ENCODE results near the gene CA7.

The CA7 gene

DNA sequence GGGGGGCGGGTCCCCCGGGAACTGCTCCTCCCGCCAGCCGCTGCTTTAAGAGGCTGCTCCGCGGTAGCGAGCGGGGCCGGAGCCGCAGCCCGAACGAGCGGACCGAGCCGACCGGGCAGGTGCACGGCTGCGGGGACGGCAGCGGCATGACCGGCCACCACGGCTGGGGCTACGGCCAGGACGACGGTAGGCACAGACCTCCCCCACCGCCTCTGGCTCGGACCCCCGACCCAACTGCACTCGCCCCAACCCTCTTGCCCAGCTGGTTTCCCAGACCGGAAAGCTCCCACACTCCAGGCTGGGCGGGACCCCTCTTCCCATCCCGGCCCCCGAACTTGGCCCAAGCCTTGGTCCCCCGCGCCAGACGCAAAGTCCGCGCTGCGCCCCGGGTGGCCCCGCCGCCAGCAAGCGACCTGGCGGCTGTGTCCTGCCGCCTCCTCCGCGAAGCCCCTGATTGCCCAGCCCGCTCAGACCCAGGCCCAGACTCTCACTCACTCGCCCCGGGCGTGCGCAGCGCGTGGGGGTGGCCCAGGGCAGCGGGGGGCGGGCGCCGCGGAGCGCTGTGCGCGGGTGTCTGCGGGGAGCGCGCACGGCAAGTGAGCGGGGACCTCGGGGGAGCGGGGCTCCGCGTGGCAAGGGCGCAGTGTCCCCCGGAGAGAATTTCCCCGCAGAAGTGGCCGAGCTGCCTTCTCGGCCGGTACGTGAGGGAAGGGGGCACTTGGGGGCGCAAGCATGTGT, at the start of gene CA7:
TSS of gene CA7 (plus strand) at position 73 of the 738 bp plus-strand sequence. CDS start at position 147, 74 bp downstream.
- FAIRE-seq, result no peak

DNA sequence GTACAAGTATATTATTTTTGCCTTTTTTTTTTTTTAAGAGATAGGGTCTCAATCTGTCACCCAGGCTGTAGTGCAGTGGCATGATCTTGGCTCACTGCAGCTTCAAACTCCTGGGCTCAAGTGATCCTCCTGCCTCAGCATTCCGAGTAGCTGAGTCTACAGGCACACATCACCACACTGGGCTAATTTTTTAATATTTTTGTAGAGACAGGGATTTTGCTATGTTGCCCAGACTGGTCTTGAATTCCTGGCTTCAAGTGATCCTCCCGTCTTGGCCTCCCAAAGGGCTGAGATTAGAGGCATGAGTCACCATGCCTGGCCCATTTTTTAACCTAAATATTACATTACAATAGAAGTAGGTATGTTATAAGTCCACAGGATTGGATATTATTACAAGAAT, 46.1 kb upstream of the CA7 start:
- no peak for FAIRE-seq

DNA sequence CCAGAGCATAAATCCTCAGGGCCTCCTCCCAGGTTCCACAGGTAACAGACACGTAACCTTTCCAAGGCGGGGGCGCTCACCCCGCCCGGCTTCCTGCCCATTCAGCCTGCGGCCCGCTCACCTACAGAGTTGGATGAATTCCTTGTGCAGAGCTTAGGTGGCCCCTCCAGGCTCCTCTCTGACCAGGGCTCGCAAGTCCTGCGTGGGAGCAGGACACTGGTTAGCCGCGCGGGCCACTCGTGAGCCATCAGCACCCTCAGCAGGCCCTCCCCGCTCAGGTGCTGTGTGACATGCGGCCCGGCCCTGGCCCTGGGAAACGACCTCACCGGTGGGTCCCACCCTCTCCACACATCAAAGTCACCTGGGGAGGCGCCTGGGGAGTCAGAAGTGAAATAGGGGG, 43.4 kb upstream of the CA7 start:
- FAIRE-seq, result no peak

DNA sequence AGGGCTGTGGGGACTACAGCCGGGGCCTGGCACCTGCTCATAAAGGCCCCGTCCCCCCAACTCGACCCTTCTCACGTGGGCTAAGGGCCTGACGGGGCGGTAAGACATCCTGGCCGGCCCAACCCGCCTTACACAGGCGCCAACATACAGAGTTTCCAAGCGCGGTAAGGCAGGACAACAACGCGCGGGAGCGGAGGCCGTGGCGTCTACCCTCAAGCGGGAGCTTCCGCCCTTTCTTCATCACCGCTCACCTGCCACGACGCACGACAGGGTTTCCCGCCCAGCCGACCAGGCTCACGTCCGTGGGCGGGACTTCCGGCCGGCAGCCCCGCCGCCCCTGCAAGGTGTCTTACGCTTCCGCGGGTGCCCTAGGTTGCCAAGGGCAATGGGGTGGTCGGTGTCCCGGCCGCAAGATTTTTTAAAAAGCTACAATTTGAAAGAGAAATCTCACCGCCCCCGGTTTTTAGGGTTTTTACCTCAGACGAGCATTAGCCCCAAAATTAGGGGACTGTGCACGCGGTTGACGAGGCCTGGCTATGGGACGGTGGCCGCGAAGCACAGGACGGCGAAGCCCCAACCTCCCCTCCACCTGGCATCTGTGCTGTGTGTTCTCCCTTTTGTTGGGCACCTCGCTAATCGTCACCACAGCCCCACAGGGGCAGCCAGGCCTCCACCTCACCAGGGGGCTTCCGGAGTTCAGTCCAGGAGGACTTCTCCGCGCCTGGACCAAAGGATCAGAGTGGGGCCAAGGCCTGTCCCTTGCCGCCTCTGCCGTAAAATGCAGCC, 42.7 kb upstream of the CA7 start, which contains the start of gene TERB1:
TSS of gene TERB1 (minus strand) at position 265 of the 786 bp plus-strand sequence. CDS start 4,786 bp downstream, outside the sequence.
- no peak for FAIRE-seq

DNA sequence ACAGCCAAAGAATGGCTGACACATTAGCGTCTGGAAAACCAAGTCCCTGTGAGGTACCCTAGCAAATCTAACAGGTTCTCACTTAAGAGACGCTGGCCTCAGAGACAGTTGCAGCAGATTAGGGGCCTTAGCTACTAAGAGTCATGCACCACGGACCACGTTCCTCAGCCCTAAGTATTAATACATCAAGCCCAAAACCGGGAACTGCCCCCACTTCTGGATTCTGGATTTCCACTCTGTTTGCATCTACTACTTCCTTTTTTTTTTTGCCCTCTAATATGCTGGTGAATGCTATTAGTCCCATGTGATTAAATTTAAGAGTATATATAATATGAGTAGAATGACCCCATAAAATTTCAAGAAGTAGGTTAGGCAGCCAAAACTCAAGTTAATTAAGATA, 42.1 kb upstream of the CA7 start:
- no peak for FAIRE-seq

DNA sequence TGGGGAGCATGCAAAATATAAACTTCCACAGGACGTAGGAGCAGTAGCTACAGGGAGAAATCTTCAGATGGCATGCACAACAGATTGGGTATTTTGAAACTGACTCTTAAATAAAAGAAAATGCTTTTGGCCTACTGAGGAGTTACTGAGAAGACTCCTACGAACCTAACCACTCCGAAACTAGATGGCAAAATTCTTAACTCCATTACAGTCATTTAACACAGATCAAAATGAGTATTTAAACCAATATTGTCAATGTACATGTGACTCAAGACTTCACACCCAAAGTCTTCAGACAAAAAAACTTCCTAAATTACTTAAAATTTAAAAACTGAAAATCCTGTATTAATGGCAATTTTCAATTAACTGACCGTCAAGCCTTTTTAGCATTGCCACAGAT, 34.4 kb upstream of the CA7 start:
- no peak for FAIRE-seq

DNA sequence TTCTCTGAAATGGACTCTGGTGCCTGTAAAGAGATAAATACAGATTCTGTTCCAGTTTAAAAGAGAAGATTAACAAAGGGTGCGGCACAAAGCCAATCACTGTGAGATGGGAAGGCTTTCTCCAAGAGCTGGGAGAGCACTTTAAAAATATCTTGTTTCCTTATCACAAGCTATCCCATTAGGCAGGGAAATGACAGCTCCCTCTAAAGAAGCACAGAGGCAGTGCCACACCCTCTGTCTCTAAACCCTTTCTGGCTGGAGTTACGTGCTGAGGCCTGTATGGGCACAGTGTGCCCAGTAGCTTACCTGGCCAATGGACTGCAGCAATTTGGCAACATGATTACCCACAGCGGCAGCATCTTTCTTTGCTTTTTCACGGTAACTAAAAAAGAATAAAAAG, 33.8 kb upstream of the CA7 start:
- FAIRE-seq, result no peak

DNA sequence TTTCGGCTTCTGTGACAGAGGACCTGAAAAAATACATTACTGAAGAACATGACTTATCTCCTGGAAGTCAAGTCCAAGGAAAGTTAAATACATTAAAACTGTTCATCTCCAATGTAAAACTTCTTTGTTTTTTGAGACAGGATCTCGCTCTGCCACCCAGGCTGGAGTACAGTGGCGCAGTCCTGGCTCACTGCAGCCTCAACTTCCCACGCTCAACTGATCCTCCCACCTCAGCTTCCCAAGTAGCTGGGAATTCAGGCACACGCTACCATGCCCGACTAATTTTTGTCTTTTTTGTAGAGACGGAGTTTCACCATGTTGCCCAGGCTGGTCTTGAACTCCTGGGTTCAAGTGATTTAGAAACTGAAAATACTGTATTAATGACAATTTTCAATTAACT, 33.2 kb upstream of the CA7 start:
- FAIRE-seq, result no peak

DNA sequence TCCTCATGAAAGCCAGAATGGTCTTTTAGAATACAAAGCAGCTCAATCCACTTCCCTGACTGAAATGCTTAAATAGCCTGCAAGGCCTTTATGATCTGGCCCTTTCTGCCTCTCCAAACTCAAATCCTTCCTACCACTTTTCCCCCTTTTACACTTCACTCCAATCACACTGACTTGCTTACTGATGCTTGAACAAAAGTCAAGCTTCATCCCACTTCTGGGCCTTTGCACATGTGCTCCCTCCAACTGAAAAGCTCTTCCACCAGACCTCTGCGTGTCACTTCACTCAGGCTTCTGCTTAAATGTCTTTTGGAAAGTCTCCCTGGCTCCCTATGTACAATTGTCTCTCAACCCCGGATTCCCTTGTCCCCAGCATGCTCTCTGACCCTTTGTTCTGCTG, 29.5 kb upstream of the CA7 start:
- no peak for FAIRE-seq

DNA sequence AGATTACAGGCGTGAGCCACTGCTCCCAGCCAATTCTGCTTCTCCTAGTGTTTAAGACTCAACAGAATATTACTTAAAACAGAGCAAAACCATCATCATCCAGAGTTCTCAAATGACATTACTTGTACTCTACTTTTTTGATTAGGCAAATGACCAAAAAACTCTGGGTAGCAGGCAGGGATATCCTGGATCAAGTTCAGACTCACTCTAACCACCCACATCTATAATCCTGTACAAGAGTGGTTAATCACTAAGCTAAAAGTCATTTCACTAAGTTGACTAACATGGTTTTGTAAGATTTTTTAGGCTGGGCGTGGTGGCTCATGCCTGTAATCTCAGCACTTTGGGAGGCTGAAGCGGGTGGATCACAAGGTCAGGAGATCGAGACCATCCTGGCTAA, 20.2 kb upstream of the CA7 start:
- FAIRE-seq, result no peak

DNA sequence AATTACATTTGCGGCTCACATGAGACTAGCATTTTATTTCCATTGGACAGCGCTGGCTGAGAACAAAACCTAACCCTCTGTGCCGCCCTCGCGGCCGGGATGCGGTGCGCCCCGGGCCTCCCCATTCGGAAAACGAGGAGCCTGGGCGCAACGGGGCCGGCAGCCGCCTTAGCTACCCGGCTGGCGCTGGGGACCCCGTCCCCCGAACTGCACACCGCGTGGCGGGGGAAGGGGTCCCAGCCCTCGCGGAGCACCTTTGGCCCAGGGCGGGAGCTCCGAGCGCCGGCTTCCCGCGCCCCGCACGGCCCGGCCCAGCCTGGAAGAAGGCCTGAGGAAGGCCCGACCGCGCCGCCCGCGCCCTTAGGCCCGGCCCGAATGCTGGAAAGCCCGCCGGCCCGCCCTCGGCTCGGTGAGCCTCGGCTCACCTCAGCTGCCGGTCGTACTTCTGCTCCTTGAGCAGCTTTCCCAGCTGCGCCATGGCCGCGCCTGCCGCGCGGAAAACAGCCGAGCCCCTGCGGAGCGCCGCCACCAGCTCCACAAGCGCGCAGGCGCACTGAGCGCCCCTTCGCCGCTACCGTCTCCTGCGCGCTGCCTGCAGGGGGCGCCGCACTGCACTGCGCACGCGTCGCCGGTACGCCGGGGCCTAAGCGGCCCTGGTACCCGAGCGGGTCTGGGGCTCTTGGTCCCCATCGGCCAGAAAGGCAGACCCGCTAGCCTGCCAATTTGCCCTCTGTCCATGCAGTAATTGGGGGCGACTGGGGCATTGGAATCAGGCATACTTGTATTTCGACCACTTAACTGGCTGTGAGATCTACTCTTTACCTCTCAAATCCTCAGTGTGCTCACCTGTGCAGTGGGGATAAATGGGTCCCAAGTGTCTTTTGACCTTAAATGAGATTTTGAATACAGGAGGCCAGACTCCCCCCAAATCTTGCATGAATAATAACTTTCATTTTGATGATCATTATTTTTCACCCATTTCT, 13.5 kb upstream of the CA7 start, which contains the start of gene NAE1:
TSS of gene NAE1 (minus strand) at position 555 of the 983 bp plus-strand sequence. CDS start at position 478, 77 bp downstream.
- FAIRE-seq, result no peak

DNA sequence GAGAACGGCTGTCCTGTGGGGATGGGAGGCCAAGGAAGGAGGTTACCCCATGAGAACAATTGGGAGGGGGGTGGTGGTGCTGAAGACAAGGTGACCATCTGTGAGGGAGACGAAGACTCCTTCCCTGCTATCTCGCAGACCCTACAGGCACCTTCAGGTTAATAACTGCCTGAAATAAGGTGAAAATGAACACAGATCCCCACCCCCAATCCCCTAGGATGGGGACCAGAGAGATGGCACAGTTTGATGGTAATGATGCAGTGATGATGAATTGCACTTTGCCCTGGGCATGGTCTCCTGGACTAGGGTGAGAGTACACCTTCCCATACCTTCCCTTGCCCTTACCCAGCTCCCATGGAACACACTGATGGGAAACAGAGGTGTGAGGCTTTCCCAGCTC, 12.0 kb upstream of the CA7 start:
- no peak for FAIRE-seq

DNA sequence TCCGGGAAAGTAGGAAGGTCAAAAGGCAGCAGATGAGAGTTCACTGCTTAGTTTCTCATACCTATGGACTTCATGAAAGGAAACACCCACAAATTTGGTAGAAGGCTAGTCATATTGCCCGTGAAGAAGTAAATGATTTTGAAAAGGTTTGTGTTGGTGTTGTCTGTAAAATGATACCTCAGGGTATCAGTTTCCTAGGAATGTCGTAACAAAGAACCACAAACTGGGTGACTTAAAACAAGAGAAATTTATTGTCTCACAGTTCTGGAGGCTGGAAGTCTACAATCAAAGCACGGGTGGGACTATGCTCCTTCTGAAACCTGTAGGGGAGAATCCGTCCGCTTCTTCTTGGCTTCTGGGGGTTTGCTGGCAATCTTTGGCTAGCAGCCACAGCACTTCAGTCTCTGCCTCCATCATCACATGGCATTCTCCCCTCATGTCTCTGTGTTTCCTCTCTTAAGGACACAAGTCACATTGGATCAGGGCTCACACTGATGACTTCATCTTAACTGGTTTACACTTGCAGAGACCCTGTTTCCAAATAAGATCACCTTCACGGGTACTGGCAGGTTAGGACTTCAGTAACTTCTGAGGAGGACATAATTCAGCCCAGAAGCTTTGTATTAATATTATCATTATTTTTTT, 11.4 kb upstream of the CA7 start:
- no peak for FAIRE-seq

DNA sequence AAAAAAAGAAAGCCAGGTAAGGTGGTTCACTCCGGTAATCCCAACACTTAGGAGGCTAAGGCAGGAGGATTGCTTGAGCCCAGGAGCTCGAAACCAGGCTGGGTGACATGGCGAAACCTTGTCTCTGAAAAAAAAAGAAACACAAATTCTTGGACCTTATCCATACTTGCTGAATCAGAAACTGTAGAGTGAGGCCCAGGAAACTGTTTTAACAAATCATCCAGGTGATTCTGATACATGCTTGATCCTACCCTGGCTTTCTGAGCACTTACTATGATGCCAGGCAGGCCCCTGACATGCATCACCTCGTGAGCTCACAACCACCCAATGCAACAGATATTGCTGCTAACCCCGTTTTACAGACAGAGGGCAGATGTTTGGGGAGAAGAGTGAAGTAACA, 9.5 kb upstream of the CA7 start:
- FAIRE-seq, result no peak

DNA sequence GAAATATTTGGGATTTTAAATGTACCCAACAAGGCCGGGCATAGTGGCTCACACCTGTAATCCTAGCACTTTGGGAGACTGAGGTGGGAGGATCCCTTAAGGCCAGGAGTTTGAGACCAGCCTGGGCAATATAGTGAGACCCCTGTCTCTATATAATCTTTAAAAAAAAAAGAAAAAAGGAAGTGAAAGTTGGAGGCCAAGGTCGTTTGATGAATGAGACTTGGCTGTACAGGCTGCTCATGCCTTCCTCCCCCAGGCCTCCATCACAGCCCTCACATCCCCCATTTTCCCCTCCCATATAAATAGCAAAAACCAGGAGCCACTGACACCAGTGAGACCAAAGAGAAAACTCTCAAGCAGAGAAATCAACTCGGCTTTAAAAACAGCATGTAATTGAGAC, 3.3 kb upstream of the CA7 start:
- no peak for FAIRE-seq

DNA sequence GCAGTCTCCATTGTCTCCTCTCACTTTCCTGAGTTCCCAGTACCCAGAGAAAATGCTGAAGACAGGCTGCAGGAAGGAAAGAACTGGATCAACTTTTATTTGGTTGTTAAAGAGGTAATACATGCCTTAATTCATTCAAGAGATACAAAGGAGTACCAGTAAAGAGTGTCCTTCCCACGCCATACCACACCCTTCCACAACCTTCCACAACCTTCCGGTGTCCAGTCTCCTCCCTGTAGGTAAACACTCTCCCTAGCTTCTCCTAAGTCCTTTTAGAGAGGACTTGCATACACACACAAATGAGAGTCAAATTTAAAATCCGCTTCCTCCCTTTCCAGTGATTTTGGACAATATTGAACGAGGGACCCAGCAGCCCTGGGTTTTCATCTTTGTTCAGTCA, 2.8 kb upstream of the CA7 start:
- FAIRE-seq, result no peak

DNA sequence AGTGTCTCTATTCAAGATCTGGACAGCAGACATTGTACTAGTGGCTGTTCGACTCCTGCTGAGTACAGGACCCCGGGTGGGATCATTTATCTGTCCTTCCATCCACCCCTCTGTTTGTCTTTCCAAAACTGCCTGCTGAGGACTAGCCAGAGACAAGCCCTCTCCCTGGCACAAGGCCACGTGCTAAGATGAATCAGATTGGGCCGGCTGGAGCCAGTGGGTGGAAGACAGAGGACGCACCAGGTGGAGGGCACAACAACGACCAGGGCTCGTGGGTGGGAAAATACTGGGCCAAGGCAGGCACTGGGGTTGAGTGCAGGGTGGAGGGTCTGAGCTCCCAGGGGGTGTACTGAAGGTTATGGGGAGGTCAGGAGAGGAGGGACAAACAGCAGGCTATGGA, 1.4 kb upstream of the CA7 start:
- FAIRE-seq, result no peak

DNA sequence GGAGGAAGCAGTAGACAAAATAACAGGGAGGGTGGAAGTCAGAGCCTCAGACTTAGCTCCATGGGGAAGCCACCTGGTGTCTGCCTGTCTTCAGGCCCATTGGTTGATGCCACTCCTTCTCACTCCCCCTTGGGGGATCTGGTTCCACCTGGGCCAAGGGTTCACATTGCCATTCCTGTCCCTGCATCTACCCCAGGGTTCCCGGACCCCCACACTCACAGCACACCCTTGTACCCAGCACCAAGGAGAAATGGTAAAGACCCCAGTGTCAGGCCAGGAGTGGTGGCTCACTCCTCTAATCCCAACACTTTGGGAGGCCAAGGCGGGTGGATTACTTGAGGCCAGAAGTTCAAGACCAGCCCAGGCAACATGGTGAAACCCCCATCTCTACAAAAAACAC, 1.0 kb upstream of the CA7 start:
- no peak for FAIRE-seq

DNA sequence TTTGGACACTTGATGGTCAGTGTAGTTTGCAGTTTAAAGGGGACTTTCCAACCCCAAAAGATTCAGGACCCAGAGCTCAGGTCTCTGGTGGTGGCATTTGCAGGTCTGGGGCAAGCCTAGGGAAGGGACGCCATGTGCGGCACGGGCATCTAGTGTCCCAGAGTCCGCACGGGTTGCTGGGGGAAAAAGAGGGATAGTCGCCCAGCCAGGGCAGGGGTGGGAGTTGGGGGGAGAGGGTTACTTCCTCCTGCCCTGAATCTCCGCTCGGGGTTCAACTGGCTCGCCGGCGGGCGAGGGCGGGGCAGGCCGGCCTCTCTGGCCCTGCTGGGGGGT, 239 bp upstream of the CA7 start:
- no peak for FAIRE-seq

DNA sequence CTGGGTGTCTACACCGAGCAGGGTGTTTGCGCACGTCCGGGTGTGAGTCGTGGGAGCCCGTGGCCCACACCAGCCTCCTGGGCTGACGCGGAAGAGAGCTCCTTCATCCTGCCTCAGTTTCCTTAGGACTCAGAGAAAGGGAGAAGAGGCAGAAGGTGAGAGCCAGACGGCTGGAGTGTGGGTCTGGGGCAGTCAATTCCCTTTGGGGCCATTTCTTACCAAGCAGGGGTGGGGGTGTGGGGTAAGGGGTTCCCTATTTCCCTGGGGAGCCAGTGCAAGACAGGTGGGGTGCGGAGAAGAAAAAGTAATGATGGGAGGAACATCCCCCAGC, 831 bp downstream of the CA7 start:
- FAIRE-seq, result no peak

DNA sequence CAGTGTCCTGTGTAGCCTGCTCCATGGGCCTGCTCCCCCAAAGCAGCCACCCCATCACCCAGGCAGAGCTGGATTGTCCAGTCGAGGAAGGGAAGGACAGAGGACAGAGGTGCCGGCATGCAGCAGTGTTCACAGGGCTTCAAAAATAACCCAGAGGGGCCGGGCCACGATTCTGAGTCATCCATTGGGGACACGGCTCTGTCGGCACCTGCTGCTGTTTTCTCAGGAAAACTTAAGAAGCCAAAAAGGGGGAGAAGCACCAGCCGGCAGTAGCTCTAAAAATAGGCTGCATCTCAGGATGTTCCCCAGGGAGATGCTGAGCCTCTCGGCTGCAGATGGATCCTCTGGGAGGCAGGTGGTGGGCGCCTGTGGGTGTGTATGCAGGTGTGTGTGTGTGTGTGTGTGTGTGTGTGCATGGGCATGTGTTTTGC, 1.6 kb downstream of the CA7 start:
- FAIRE-seq, result no peak

DNA sequence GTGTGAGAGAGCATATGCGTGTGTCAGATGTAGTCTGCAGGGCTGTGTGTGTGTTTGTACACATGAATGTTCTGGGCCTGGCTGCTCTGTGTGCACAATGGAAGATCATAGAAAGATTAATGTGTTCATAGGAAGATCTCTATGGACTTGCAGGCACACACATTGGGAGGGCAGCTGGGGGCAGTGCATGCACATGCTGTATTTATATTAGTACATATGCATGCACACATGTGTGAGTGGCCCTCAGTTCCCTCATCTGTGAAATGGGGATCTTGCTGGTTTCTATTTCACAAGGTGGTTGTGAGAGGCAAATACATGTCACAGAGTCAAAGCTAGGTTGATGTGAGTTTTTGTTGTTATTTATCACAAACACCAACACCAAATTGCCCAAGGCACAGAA, 2.1 kb downstream of the CA7 start:
- FAIRE-seq, result no peak

DNA sequence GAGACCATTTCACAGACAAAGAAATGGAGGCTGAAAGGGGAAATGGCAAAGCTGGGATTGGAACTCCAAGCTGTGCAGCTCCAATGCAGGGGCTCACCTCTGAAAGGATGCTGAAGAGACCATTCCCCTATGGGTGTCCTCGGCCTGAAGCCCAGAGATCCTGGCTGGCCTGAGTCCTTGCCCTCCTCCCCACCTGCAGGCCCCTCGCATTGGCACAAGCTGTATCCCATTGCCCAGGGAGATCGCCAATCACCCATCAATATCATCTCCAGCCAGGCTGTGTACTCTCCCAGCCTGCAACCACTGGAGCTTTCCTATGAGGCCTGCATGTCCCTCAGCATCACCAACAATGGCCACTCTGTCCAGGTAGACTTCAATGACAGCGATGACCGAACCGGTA, 2.6 kb downstream of the CA7 start:
- FAIRE-seq, result no peak
